Occipital lobe (tissue), 2 donors: ENCODE measurements around the gene ZGPAT. TPM values are rescaled to one million over a fixed set of nuclear protein-coding genes. Genes with fewer than 3 reads are reported as not detected.

Source experiments
- DNase-seq: peaks from one replicate; lab custom pipeline; 2025; lab: John Stamatoyannopoulos, UW
- total RNA-seq: library from RNA; depleted of rRNA; stranded (reverse); fragments of >200 nt; gene quantifications from one replicate; pipeline ENCODE4 v1.2.3, GENCODE V29; 2014

Gene ZGPAT
- total RNA-seq, 1 donor from 2014 or later: 7.3 TPM

GRCh38 chr20:63691711-63692435 lies 16.0 kb upstream of the ZGPAT start:
- no peak for DNase-seq

- no peak for DNase-seq
Measured at GRCh38 chr20:63692436-63693082, 15.3 kb upstream of the ZGPAT start.

- no peak for DNase-seq
Measured at GRCh38 chr20:63693083-63693732, 14.6 kb upstream of the ZGPAT start.

GRCh38 chr20:63693733-63694583 lies 13.9 kb upstream of the ZGPAT start:
- no peak for DNase-seq

- no peak for DNase-seq
Measured at GRCh38 chr20:63694584-63695423, 13.0 kb upstream of the ZGPAT start.

- no peak for DNase-seq
Measured at GRCh38 chr20:63695424-63696305, 12.2 kb upstream of the ZGPAT start.

- DNase-seq: no peak
Measured at GRCh38 chr20:63696306-63696627, 11.6 kb upstream of the ZGPAT start.

GRCh38 chr20:63696628-63697356 lies 11.0 kb upstream of the ZGPAT start, which contains the start of gene TNFRSF6B:
Gene TNFRSF6B, plus strand, starts transcription at chr20:63696652. Its CDS starts 116 bp downstream, at chr20:63696768.
- DNase-seq: no peak

GRCh38 chr20:63697357-63697867 lies 10.4 kb upstream of the ZGPAT start:
- no peak for DNase-seq

GRCh38 chr20:63697868-63698545 lies 9.8 kb upstream of the ZGPAT start:
- DNase-seq: no peak

- no peak for DNase-seq
Measured at GRCh38 chr20:63698739-63699465, 8.9 kb upstream of the ZGPAT start.

GRCh38 chr20:63699466-63700198 lies 8.2 kb upstream of the ZGPAT start:
- DNase-seq: no peak

GRCh38 chr20:63700199-63701050 lies 7.4 kb upstream of the ZGPAT start:
- no peak for DNase-seq

GRCh38 chr20:63701051-63701328 lies 6.8 kb upstream of the ZGPAT start:
- no peak for DNase-seq

GRCh38 chr20:63701329-63702035 lies 6.4 kb upstream of the ZGPAT start:
- DNase-seq: no peak
